ENCODE data around the gene NOTCH3.

Gene NOTCH3

GRCh38 chr19:15159251-15159650 lies 41.5 kb downstream of the NOTCH3 start:
- no peak for DNase-seq

- no peak for DNase-seq
These were observed 44.4 kb downstream of the NOTCH3 start for GRCh38 chr19:15156391-15156790.

GRCh38 chr19:15155296-15155695 lies 45.5 kb downstream of the NOTCH3 start:
- DNase-seq, result no peak

- DNase-seq, result peak; percentile 21
These were observed 46.7 kb downstream of the NOTCH3 start for GRCh38 chr19:15154002-15154612.

- no peak for DNase-seq
These were observed 51.1 kb downstream of the NOTCH3 start for GRCh38 chr19:15149737-15150136.

- DNase-seq, result no peak
These were observed 53.7 kb downstream of the NOTCH3 start for GRCh38 chr19:15147090-15147489.

GRCh38 chr19:15144046-15144646 lies 56.6 kb downstream of the NOTCH3 start:
- no peak for DNase-seq

GRCh38 chr19:15142313-15142712 lies 58.5 kb downstream of the NOTCH3 start:
- DNase-seq, result no peak

- no peak for DNase-seq
These were observed 59.7 kb downstream of the NOTCH3 start for GRCh38 chr19:15141143-15141542.

GRCh38 chr19:15138427-15138826 lies 62.4 kb downstream of the NOTCH3 start:
- DNase-seq, result no peak

GRCh38 chr19:15137777-15138176 lies 63.0 kb downstream of the NOTCH3 start:
- DNase-seq, result no peak

GRCh38 chr19:15136234-15136954 lies 64.4 kb downstream of the NOTCH3 start:
- no peak for DNase-seq

GRCh38 chr19:15129856-15130585 lies 70.8 kb downstream of the NOTCH3 start:
- DNase-seq, result peak; percentile 25

GRCh38 chr19:15128162-15128770 lies 72.5 kb downstream of the NOTCH3 start:
- DNase-seq, result no peak

- no peak for DNase-seq
These were observed 74.5 kb downstream of the NOTCH3 start for GRCh38 chr19:15126131-15126910.

- peak; percentile 97 for DNase-seq
These were observed 75.3 kb downstream of the NOTCH3 start for GRCh38 chr19:15125232-15126067.

- DNase-seq, result no peak
These were observed 76.1 kb downstream of the NOTCH3 start for GRCh38 chr19:15124572-15125231.

GRCh38 chr19:15123900-15124299 lies 76.9 kb downstream of the NOTCH3 start:
- no peak for DNase-seq

- DNase-seq, result no peak
These were observed 77.5 kb downstream of the NOTCH3 start for GRCh38 chr19:15123031-15123890.

Data from CD4-positive, alpha-beta T cell treated with Interleukin-4 for 4 hours (primary cell).